IMR-90 (cell line): ENCODE measurements around the gene GRM2. TPM values are rescaled to one million over a fixed set of nuclear protein-coding genes. Genes with fewer than 3 reads are reported as not detected.
"Not testable (repeated sequence)": the region's sequence is repeated elsewhere in the genome, so short reads cannot be mapped to it uniquely, and the experiment has no call there.

Source experiments
- ATAC-seq: fragments of 200-7000 bp; cut with Tn5 transposase; 2 replicates; pipeline ENCODE4 v1.9.1; 2020; ENCODE audit warnings: low read depth, mild to moderate bottlenecking, moderate library complexity
- BruUV-seq: library from RNA; stranded (reverse); fragments of 400-500 nt; replicated peaks from 2 replicates; lab custom pipeline; 2021; lab: Mats Ljungman, UMichigan
- CTCF ChIA-PET: fragments of 300-600 bp; formaldehyde crosslinking; extraction: SDS; loops from one replicate; lab custom pipeline; 2021; ENCODE audit warnings: antibody characterized with exemption; lab: Yijun Ruan, JAX
- POLR2A ChIA-PET: fragments of 300-600 bp; sonication (Branson Sonifier 250); formaldehyde crosslinking; loops from one replicate; lab custom pipeline; 2022; ENCODE audit warnings: antibody characterized with exemption; ENCODE audit not compliant: unreplicated experiment; lab: Charles Lee
- DNase-seq: peaks from one replicate; pipeline ENCODE4 v3.0.0; 2013
- H2AFZ ChIP-seq: replicated peaks from 2 replicates; pipeline ENCODE3; 2013; ENCODE audit warnings: low read length, mild to moderate bottlenecking; ENCODE audit not compliant: poor library complexity
- H2AK5ac ChIP-seq: 2 replicates; pipeline ENCODE4 v1.6.1; 2013; ENCODE audit warnings: low read depth, low read length, inconsistent platforms
- H2AK9ac ChIP-seq: replicated peaks from 2 replicates; pipeline ENCODE3; 2013; ENCODE audit warnings: mild to moderate bottlenecking, low read depth, low read length, moderate library complexity; ENCODE audit not compliant: poor library complexity
- H2BK120ac ChIP-seq: 2 replicates; pipeline ENCODE4 v1.6.1; 2013; ENCODE audit warnings: low read depth, low read length, inconsistent platforms
- H2BK15ac ChIP-seq: 3 replicates; pipeline ENCODE4 v1.6.1; 2013; ENCODE audit warnings: low read depth, low read length, inconsistent platforms
- H2BK20ac ChIP-seq: 2 replicates; pipeline ENCODE4 v1.6.1; 2013; ENCODE audit warnings: low read depth, mild to moderate bottlenecking, inconsistent platforms, low read length, moderate library complexity
- H2BK5ac ChIP-seq: 2 replicates; pipeline ENCODE4 v1.6.1; 2013; ENCODE audit warnings: mild to moderate bottlenecking, low read depth, low read length, inconsistent platforms; ENCODE audit not compliant: poor library complexity, severe bottlenecking
- H3K14ac ChIP-seq: replicated peaks from 2 replicates; pipeline ENCODE4 v1.6.1; 2013; ENCODE audit warnings: low read depth, low read length, inconsistent platforms
- H3K18ac ChIP-seq: 2 replicates; pipeline ENCODE4 v1.6.1; 2013; ENCODE audit warnings: low read depth, low read length, control low read depth
- H3K23ac ChIP-seq: 2 replicates; pipeline ENCODE4 v1.6.1; 2013; ENCODE audit warnings: low read depth, low read length, inconsistent platforms
- H3K27ac ChIP-seq: 2 replicates; pipeline ENCODE4 v1.5.1; 2013; ENCODE audit warnings: mild to moderate bottlenecking, control low read depth, low read length; ENCODE audit not compliant: insufficient read depth
- H3K27me3 ChIP-seq: 2 replicates; pipeline ENCODE4 v1.6.1; 2013; ENCODE audit warnings: low read length; ENCODE audit not compliant: control insufficient read depth, insufficient read depth
- H3K36me3 ChIP-seq: 2 replicates; pipeline ENCODE4 v1.6.1; 2013; ENCODE audit warnings: low read length, mixed read lengths; ENCODE audit not compliant: control insufficient read depth, insufficient read depth
- H3K4ac ChIP-seq: 2 replicates; pipeline ENCODE4 v1.6.1; 2013; ENCODE audit warnings: low read depth, low read length, inconsistent platforms
- H3K4me1 ChIP-seq: 2 replicates; pipeline ENCODE4 v1.6.1; 2013; ENCODE audit warnings: low read length, mixed read lengths; ENCODE audit not compliant: control insufficient read depth, insufficient read depth
- H3K4me2 ChIP-seq: 2 replicates; pipeline ENCODE4 v1.6.1; 2013; ENCODE audit warnings: low read depth, mild to moderate bottlenecking, control low read depth, low read length, moderate library complexity
- H3K4me3 ChIP-seq: 2 replicates; pipeline ENCODE4 v1.5.1; 2013; ENCODE audit warnings: low read depth, mild to moderate bottlenecking, control low read depth, low read length, moderate library complexity; ENCODE audit not compliant: insufficient read depth
- H3K56ac ChIP-seq: 2 replicates; pipeline ENCODE4 v1.6.1; 2013; ENCODE audit warnings: low read length, inconsistent platforms; ENCODE audit not compliant: insufficient read depth; ENCODE audit errors: extremely low read depth
- H3K79me1 ChIP-seq, 2 experiments: 2 replicates each; pipeline ENCODE4 v1.6.1; 2013; ENCODE audit warnings: low read length in 2 of 2, inconsistent platforms in 1 of 2, low read depth in 1 of 2
- H3K9ac ChIP-seq: 2 replicates; pipeline ENCODE4 v1.6.1; 2013; ENCODE audit warnings: low read depth, low read length, control low read depth
- H3K9me1 ChIP-seq: 2 replicates; pipeline ENCODE4 v1.6.1; 2013; ENCODE audit warnings: low read length, inconsistent platforms; ENCODE audit not compliant: insufficient read depth
- H3K9me3 ChIP-seq: 2 replicates; pipeline ENCODE4 v1.6.1; 2013; ENCODE audit warnings: low read length; ENCODE audit not compliant: control insufficient read depth, insufficient read depth
- H4K20me1 ChIP-seq: 2 replicates; pipeline ENCODE4 v1.6.1; 2013; ENCODE audit warnings: low read length, inconsistent platforms; ENCODE audit not compliant: insufficient read depth
- H4K5ac ChIP-seq: 2 replicates; pipeline ENCODE4 v1.6.1; 2013; ENCODE audit warnings: mild to moderate bottlenecking, low read depth, low read length, control low read depth
- H4K8ac ChIP-seq, 2 experiments: 2 replicates each; pipeline ENCODE4 v1.6.1; 2013; ENCODE audit warnings: low read depth in 2 of 2, low read length in 2 of 2, control low read depth in 1 of 2, inconsistent platforms in 1 of 2
- H4K91ac ChIP-seq: 2 replicates; pipeline ENCODE4 v1.6.1; 2013; ENCODE audit warnings: low read depth, low read length, inconsistent platforms; ENCODE audit not compliant: insufficient read depth
- FOS ChIP-seq: fragments of 150-350 bp; IDR thresholded peaks from 2 replicates; pipeline ENCODE4 v1.6.1; 2016; ENCODE audit warnings: low read depth, low read length
- MXI1 ChIP-seq: IDR thresholded peaks from 2 replicates; pipeline ENCODE4 v1.6.1; 2012; ENCODE audit warnings: low read depth, mild to moderate bottlenecking, low read length, moderate library complexity, borderline replicate concordance
- RFX5 ChIP-seq: IDR thresholded peaks from 2 replicates; pipeline ENCODE4 v1.8.0; 2012; ENCODE audit warnings: low read depth, mild to moderate bottlenecking, low read length, moderate library complexity
- WGBS, 2 experiments: methylation state at CpG; one replicate each; pipeline versions ENCODE4 v1.1.5 to v1.1.7; 2013; ENCODE audit warnings: missing lambda C conversion rate in 2 of 2; ENCODE audit not compliant: insufficient read length in 1 of 2; ENCODE audit errors: extremely low coverage in 2 of 2; 5-methylcytosine and 5-hydroxymethylcytosine counted together
- dilution Hi-C: fragments of 300-500 bp; cut with HindIII; formaldehyde crosslinking; loops from one replicate; pipeline ENCODE4 v1.14.3; 2018; ENCODE audit warnings: low sequenced_read_pairs; ENCODE audit not compliant: unreplicated experiment
- in situ Hi-C: fragments of 300-500 bp; cut with MboI; formaldehyde crosslinking; loops from 3 replicates; pipeline ENCODE4 v1.14.3; 2019; ENCODE audit warnings: low sequenced_read_pairs, inconsistent platforms, mixed read lengths
- intact Hi-C: fragments of 100-400 bp; cut with micrococcal nuclease; formaldehyde crosslinking; loops from 2 replicates; pipeline ENCODE4 v1.10.0; 2022
- polyA plus RNA-seq, 3 experiments: library from polyadenylated mRNA; depleted of rRNA; stranded (reverse); fragments of >200 nt; gene quantifications; 2 replicates each; pipeline ENCODE4 v1.2.3, GENCODE V29; 2012; ENCODE audit warnings: low replicate concordance in 1 of 3
- total RNA-seq: library from RNA; depleted of rRNA; stranded (reverse); fragments of >200 nt; gene quantifications from 2 replicates; pipeline ENCODE4 v1.2.3, GENCODE V29; 2012
- TF ChIP-seq, protein P1 (sequence below): fragments of 150-350 bp; IDR thresholded peaks from 2 replicates; pipeline ENCODE4 v1.6.1; 2017; ENCODE audit warnings: mild to moderate bottlenecking, antibody characterized with exemption, low read length, low read depth
- TF ChIP-seq, protein P2 (sequence below): conservative IDR thresholded peaks from 2 replicates; pipeline ENCODE4 v1.5.1; 2012; ENCODE audit warnings: mild to moderate bottlenecking, low read depth, low read length, improper control_type of control experiment

GRM2 gene
- total and polyA plus RNA-seq, 2 of the 4 experiments (the other 2 are of a cell fraction) = under 0.01 to 0.14 TPM

DNA sequence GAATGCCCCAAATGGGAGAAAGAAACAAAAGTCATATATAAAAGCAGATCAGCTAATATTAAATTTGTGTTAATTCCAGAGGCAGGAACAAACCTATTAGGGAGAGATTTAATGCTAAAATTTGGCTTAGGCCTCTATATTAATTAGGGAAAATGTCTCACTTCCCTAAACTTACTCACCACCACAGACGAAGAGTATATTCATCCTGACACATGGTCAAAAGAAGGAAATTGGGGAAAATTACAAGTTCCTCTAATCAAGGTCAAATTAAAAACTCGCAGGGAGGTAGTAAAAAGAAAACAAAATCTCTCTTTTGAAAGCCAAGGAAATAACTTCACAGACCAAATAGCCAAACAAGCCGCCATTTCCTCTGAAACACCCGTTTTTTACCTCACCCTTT is 32.2 kb downstream of the GRM2 start:
- Histone ChIP-seq H3K4me3 (no peak overlapping the region), H3K79me1 (no peaks in the 10 kb centered on the region), H2BK20ac (no peak overlapping the region), H3K56ac (no peak overlapping the region), H2AK5ac (no peak overlapping the region), H3K9ac (no peak overlapping the region), H3K14ac (no peak overlapping the region), H4K20me1 (no peaks in the 10 kb centered on the region), H3K18ac (no peak overlapping the region), H3K9me1 (no peaks in the 10 kb centered on the region), H3K4me2 (no peak overlapping the region), H3K9me3 (no peaks in the 10 kb centered on the region), H3K4me1 (no peaks in the 10 kb centered on the region), H3K27me3 (no peaks in the 10 kb centered on the region; the same call in 1 of the 2 replicates), H4K8ac (no peak overlapping the region), H2BK5ac (no peak overlapping the region), H4K5ac (no peak overlapping the region), H4K91ac (no peak overlapping the region), H3K27ac (no peak overlapping the region), H3K23ac (no peak overlapping the region), H2AFZ (no peak overlapping the region), H2BK15ac (no peak overlapping the region), H3K36me3 (no peaks in the 10 kb centered on the region), H2AK9ac (no peak overlapping the region), H2BK120ac (no peak overlapping the region), H3K4ac (no peak overlapping the region)
- ChIA-PET POLR2A (no interaction called here), CTCF (no interaction called here)
- intact Hi-C loops (loop anchor here (10.0 kb wide), 1 partner anchor 166 kb away; the partner anchor contains the start of gene IQCF1), in situ Hi-C loops (no loop called here), dilution Hi-C loops (no loop called here)
- DNase-seq (no peak), ATAC-seq (no peak)
- TF ChIP-seq, protein P1, sequence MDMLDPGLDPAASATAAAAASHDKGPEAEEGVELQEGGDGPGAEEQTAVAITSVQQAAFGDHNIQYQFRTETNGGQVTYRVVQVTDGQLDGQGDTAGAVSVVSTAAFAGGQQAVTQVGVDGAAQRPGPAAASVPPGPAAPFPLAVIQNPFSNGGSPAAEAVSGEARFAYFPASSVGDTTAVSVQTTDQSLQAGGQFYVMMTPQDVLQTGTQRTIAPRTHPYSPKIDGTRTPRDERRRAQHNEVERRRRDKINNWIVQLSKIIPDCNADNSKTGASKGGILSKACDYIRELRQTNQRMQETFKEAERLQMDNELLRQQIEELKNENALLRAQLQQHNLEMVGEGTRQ = no peak
- TF ChIP-seq, protein P2, sequence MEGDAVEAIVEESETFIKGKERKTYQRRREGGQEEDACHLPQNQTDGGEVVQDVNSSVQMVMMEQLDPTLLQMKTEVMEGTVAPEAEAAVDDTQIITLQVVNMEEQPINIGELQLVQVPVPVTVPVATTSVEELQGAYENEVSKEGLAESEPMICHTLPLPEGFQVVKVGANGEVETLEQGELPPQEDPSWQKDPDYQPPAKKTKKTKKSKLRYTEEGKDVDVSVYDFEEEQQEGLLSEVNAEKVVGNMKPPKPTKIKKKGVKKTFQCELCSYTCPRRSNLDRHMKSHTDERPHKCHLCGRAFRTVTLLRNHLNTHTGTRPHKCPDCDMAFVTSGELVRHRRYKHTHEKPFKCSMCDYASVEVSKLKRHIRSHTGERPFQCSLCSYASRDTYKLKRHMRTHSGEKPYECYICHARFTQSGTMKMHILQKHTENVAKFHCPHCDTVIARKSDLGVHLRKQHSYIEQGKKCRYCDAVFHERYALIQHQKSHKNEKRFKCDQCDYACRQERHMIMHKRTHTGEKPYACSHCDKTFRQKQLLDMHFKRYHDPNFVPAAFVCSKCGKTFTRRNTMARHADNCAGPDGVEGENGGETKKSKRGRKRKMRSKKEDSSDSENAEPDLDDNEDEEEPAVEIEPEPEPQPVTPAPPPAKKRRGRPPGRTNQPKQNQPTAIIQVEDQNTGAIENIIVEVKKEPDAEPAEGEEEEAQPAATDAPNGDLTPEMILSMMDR = no peak
- no peak for TF ChIP-seq FOS
- TF ChIP-seq RFX5 = no peak
- TF ChIP-seq MXI1 = no peak
- BruUV-seq = no TSS peak
- WGBS, 2 experiments = no CpG with 5 or more reads among the region's 4 CpGs

DNA sequence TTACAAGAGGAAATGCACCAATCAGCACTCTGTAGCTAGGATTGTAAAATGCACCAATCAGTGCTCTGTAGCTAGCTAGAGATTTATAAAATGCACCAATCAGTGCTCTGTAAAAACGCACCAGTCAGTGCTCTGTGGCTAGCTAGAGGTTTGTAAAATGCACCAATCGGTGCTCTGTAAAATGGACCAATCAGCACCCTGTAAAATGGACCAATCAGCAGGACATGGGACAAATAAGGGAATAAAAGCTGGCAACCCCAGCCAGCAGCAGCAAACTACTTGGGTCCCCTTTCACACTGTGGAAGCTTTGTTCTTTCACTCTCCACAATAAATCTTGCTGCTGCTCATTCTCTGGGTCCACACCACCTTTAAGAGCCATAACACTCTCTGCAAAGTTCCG is 35.5 kb downstream of the GRM2 start:
- H4K20me1 ChIP-seq = not testable (repeated sequence)

More for the DNA sequence above, 35.5 kb downstream of the GRM2 start:
- in situ Hi-C loops, H4K91ac ChIP-seq, H2AK5ac ChIP-seq, H3K18ac ChIP-seq, H3K9ac ChIP-seq, H3K4me2 ChIP-seq, intact Hi-C loops, H3K4me1 ChIP-seq, H3K4me3 ChIP-seq, H4K8ac ChIP-seq, H3K27me3 ChIP-seq, H3K4ac ChIP-seq, H3K27ac ChIP-seq, H2AK9ac ChIP-seq, CTCF ChIA-PET, H4K5ac ChIP-seq, H2BK5ac ChIP-seq, H3K79me1 ChIP-seq, dilution Hi-C loops, BruUV-seq, ATAC-seq, DNase-seq, H3K9me3 ChIP-seq, H2AFZ ChIP-seq, H3K36me3 ChIP-seq, H3K23ac ChIP-seq, POLR2A ChIA-PET, H2BK15ac ChIP-seq, H2BK120ac ChIP-seq, H3K14ac ChIP-seq, H3K56ac ChIP-seq, H3K9me1 ChIP-seq, H2BK20ac ChIP-seq: not testable (repeated sequence)
- no CpG with 5 or more reads among the region's 3 CpGs for WGBS, 2 experiments
